ENCODE measurements around the gene BCAS3.

Gene BCAS3

DNA sequence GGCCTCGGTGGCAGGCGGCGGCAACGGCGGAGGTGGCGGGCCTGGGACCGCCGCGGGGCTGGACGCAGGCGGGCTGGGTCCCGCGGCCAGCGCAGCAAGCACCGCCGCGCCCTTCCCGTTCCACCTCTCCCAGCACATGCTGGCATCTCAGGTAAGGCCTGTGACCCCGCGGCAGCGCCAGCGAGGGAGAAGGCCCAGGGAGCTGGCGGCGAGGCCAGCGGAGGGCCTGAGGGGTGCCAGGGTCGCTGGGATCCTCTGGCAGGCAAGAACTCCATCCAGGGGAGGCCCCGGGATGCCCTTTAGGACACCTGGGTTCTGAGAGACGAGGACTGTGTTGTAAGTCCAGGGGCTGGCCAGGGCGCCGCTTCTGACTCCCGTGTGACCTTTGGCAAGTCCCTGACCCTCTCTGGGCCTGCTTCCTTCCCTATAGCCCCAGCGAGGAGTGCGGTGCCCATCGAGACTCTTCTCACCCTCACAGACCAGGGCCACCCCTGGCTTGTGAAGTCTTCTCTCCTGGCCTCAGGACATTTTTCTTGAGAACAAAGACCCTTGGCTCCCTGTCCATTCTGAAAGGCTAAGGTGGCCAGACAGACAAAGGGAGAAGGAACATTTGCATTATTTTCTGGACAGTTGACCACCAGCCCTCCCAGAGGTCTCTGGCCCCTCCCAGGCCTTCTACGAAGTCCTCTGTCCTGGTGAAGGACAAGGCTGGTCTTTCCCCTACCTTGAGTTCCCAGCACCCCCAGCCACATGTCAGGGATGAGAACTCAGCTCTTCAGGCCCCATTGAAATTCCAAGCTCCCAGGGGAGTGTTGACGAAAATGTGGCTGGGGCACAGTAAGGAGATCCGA lies 728.3 kb downstream of the BCAS3 start:
- no peak for FAIRE-seq

DNA sequence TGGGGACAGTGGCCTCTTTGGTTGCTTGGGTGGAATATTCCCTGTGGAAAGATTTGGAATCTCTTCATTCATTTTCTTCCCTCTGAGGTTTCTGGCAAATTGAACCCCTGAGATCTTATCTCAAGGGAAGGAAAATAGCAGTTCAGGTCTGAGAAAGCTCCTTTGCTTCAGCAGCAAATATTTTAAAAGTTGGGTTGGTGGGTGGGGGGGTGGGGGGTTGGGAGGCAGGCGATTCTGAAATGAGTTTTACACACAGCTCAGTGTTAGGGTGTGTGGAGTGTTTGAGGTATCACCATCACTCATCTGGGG lies 728.8 kb downstream of the BCAS3 start:
- no peak for FAIRE-seq

DNA sequence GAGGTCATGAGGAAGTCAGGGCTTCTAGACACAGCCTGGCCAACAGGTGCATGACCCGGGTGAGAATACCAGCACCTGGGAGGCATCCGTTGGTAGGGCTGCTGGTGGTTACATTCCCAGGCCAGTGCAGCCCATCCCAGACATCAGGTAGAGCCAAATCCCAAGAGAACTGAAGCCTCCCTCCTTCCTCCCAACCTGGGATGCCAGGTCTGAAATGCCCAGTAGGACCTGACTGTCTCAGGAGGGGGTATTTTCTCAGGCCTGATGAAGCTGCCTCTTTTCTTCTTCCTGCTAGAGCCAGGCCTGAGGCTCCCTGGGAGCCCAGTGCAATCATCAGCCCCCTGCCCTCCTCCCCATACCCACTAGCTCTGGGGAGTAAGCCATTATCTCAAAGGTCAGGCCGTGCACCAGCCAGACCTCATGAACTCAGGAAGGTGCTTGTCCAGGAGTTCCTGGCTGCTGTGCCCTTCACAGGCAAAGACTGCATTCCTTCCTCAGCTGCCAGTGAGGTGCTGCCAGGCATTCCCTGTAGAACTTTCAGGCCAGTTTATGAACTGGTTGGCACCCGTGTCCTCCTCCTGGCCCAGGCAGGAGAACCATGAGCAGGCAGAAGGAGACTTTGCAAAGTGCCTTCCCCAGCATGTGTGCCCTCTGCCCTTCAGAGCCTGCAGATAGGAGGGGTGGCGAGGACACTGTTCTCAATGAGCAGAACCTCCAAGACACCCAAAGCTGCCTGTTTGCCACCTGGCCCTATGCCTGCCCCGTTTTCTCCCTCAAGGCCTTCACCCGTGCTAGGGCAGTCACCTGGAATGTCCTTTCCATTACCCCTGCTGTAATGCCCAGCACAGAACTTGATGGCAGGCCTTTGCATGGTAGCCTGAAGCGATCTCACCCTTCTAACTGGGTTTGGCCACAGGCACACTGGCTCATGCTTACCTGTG lies 729.6 kb downstream of the BCAS3 start:
- FAIRE-seq: no peak

- FAIRE-seq: no peak
These were observed 730.7 kb downstream of the BCAS3 start for GRCh38 chr17:61408151-61409041.

GRCh38 chr17:61409301-61410112 lies 731.9 kb downstream of the BCAS3 start:
- FAIRE-seq: peak; percentile 34

DNA sequence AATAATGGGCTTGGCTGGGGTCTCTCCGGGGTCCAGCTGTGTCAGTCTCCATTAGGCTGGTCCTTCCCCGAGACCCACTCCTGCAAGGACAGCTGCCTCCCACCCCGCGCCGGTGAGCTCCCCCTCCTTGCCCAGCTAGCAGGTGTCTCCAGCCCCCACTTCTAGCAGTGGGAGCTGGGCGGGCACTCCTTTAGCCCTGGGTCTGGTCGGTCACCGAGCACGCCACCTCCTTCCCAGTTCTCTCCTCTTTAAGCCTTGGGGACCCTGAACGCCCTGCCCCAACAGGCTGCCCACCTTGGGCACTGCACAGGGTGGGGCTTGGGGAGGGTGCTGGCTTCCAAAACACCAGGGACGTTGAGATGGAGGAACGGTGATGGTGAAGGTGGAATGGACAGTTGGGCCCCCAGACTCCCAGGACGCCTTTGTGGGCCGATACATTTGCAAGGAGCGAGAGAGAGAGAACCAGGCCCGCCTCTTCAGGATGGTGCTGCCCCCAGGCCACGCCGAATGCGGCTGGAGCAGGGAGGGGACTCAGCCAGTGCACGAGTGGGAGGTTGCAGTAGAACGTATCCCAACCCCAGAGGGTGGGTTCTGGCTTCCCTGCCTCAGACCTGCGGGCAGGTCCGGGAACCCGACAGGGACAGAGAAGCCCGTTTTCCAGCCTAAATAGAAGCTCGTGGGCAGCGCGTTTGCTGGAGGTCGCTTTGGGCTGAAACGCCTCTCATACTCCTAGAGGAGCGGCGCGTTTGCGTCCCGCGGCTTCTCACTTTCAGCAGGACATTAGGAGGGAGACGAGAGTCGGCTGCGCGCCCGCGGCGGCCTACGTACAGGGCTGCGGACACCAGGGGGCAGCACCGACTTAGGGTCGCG lies 732.7 kb downstream of the BCAS3 start:
- FAIRE-seq: peak; percentile 89

DNA sequence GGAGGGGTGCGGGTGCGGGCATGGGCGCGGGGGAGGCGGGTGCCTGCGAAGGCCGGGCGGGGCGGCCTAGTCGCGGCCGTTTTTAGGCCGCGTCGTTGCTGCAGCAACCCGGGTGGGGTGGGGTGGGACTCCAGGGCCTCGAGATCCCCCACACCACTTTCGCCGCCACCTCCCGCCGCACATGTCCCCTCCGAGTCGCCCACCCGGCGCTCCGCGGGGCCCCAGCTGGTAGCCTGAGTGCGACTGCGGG lies 733.3 kb downstream of the BCAS3 start:
- FAIRE-seq: no peak

DNA sequence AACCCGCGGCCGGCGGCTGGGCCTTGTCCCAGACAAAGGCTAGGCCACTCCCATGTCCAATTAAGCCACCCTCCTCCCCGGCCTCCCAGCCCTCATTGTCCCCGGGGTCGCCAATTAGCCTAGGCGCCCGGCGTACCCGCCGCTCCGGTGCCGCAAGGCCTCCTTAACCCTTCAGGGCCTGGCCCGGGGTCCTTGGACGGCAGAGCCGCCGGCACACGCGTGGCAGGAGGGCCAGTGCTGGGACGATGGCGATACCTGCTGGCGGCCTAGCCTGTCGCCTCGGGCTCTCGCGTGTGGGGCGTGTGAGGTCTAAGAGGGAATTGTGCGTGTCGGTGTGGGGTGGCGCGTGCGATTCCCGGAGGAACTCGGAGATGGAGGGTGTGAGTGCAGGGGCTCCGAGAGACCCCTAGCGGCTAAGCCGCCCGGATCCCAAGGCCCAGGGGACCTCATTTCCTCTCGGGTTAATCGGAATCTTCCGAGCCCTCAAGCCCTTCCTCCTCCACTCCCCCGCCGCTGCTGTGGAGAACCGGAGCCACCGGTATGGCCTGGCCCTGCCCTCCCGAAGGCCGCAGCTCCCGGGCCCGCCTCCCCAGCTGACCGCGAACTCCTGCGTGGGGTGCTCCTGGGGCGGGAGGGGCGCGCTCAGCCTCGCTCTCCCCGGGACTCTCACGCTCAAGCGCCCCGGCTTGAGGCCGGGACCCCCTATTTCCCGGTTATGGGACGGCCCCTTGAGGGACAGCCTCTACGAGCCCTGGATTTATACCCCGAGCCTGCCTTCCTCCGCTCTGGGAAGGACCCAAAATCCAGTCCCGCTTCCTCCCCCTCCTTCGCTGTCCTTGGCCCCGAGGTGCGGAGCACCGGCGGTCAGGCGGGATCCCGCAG lies 733.9 kb downstream of the BCAS3 start:
- FAIRE-seq: no peak

- no peak for FAIRE-seq
These were observed 734.6 kb downstream of the BCAS3 start for GRCh38 chr17:61412143-61412859.

- no peak for FAIRE-seq
These were observed 735.4 kb downstream of the BCAS3 start for GRCh38 chr17:61412860-61413660.

DNA sequence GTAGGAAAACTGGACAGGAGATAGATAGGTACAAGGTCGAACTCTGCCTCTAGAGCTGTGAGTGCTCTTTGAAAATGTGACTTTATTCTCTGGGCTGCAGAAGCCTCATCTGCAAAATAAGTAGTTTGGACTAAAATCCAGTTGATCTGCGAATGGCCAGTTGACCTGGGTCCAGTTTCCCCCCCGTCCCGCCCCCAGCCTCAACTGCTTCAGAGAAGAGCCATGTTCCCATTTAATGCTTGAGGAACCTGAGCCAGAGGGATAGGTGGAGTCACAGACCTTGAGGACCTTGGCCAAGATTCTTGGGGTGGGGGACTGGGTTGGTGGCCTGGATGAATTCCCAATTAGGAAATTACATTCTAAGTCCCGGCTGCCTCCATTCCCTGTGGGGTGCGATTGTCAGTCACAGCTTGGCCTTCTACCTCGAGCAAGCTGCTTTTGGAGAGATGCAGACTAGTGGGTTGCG lies 736.0 kb downstream of the BCAS3 start:
- no peak for FAIRE-seq

DNA sequence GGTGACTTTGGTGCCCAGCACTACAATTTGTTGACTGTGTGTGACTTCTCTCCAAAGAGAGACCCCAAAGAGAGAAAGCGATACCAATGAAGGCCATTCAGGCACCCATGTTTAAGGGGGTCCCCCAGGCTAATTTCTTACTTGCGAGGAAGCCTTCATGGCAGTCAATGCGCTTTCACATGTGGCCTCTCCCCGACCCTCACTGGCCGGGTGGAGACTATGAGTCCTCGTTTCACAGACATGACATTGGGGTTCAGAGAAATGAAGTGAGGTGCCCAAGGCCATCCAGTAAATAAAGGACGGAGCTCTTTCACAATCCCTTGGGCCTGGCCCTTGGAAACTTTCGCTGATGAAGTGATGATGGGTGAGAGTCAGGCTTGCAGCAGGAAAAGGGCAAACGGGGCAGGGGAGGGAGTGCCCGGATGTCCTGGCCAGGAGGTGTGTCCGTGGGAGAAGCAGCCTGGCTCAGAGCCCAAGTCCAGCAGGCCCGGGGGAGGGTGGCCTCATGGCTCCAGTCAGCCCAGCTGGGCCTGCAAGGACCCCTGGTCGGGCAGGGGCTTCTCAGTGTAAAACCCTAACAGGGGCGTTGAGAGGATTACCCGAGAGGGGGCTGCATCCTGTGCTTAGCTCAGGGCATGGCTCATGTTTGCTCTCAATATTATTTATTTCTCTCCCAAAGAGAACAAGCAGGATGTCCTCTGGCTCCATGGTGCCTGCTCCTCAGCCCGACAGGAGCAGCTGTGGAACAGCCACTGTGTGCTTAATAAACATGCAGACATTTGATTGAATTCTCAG lies 736.7 kb downstream of the BCAS3 start:
- no peak for FAIRE-seq

GRCh38 chr17:61414936-61415251 lies 737.2 kb downstream of the BCAS3 start:
- no peak for FAIRE-seq

GRCh38 chr17:61415374-61416210 lies 737.9 kb downstream of the BCAS3 start:
- no peak for FAIRE-seq

DNA sequence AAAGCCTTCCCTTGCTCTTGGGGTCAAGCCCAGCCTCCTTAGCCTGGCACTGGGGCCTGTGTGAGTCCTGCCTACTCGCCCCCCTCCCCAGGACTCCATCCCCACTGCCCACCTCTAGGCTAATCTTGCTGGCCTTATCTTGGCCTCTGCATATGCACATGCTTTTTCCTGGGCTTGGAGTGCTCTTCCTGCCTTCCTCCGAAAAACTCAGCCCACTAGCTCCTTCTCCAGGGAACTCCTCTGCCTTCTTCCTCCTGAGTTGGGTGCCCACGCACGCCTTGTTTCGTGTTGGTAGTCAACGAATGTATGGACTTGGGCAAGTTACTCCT lies 738.5 kb downstream of the BCAS3 start:
- FAIRE-seq: no peak

GRCh38 chr17:61416540-61417363 lies 739.1 kb downstream of the BCAS3 start:
- peak; percentile 87 for FAIRE-seq
